ENCODE data around the gene TMEM125.

Gene TMEM125

DNA sequence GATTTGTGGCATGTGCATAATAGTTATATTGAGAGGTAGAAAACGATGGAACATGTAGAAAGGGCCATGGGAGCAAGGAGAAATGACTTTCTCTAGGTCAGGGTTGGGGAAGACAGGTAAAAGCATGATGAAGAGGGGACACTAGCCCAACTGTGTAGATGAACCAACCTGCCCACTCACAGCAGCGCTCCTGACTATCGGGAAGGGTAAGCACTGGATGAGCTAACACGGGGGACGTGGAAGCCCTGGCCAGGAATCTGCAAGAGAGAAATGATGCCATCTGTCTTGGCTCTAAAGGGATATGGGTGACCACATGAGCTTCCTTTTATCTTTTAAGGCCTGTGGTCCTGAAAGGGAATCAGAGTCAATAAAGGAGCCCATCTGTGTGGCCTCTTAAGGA is 36.2 kb upstream of the TMEM125 start:
- H3K27ac ChIP-seq (replicated peaks) = no peak overlapping the region
- no peaks in the 10 kb centered on the region for H3K27me3 ChIP-seq (ENCODE audit: insufficient read depth, poor library complexity, severe bottlenecking)
- no peak for DNase-seq (ENCODE audit: low read depth in 1 of 2, low spot score in 1 of 2)
- TF ChIP-seq SPI1 (IDR thresholded peaks at IDR 0.05; ENCODE audit: borderline replicate concordance, low read depth) = no peak
- no peak for TF ChIP-seq GABPA (IDR thresholded peaks at IDR 0.05; ENCODE audit: low read depth)
- TF ChIP-seq, protein P1, sequence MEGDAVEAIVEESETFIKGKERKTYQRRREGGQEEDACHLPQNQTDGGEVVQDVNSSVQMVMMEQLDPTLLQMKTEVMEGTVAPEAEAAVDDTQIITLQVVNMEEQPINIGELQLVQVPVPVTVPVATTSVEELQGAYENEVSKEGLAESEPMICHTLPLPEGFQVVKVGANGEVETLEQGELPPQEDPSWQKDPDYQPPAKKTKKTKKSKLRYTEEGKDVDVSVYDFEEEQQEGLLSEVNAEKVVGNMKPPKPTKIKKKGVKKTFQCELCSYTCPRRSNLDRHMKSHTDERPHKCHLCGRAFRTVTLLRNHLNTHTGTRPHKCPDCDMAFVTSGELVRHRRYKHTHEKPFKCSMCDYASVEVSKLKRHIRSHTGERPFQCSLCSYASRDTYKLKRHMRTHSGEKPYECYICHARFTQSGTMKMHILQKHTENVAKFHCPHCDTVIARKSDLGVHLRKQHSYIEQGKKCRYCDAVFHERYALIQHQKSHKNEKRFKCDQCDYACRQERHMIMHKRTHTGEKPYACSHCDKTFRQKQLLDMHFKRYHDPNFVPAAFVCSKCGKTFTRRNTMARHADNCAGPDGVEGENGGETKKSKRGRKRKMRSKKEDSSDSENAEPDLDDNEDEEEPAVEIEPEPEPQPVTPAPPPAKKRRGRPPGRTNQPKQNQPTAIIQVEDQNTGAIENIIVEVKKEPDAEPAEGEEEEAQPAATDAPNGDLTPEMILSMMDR (IDR thresholded peaks at IDR 0.05; ENCODE audit: insufficient read depth, low read length) = no peak
- no peak for TF ChIP-seq POLR2AphosphoS5 (IDR thresholded peaks at IDR 0.05; ENCODE audit: low read depth)
- TF ChIP-seq, protein P2, sequence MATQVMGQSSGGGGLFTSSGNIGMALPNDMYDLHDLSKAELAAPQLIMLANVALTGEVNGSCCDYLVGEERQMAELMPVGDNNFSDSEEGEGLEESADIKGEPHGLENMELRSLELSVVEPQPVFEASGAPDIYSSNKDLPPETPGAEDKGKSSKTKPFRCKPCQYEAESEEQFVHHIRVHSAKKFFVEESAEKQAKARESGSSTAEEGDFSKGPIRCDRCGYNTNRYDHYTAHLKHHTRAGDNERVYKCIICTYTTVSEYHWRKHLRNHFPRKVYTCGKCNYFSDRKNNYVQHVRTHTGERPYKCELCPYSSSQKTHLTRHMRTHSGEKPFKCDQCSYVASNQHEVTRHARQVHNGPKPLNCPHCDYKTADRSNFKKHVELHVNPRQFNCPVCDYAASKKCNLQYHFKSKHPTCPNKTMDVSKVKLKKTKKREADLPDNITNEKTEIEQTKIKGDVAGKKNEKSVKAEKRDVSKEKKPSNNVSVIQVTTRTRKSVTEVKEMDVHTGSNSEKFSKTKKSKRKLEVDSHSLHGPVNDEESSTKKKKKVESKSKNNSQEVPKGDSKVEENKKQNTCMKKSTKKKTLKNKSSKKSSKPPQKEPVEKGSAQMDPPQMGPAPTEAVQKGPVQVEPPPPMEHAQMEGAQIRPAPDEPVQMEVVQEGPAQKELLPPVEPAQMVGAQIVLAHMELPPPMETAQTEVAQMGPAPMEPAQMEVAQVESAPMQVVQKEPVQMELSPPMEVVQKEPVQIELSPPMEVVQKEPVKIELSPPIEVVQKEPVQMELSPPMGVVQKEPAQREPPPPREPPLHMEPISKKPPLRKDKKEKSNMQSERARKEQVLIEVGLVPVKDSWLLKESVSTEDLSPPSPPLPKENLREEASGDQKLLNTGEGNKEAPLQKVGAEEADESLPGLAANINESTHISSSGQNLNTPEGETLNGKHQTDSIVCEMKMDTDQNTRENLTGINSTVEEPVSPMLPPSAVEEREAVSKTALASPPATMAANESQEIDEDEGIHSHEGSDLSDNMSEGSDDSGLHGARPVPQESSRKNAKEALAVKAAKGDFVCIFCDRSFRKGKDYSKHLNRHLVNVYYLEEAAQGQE (IDR thresholded peaks at IDR 0.05; ENCODE audit: insufficient replicate concordance, low read depth) = no peak
- H3K4me3 ChIP-seq (replicated peaks; ENCODE audit: insufficient read depth, low read length) = no peak overlapping the region

DNA sequence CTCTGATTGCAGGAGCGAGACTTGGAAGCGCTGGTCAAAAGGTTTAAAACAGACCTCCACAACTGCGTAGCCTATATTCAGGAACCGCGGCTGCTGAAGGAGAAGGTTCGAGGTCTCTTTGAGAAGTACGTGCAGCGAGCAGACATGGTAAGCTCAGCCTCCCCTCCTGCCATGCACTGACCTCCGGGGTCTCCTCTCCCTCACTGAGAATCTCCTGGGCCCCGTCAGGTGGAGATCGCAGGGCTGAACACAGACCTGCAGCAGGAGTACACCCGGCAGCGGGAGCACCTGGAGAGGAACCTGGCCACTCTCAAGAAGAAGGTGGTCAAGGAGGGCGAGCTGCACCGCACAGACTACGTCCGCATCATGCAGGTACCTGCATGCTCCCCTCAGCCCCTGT is 35.5 kb upstream of the TMEM125 start:
- no peak for DNase-seq (ENCODE audit: low read depth in 1 of 2, low spot score in 1 of 2)
- no peak overlapping the region for H3K4me3 ChIP-seq (replicated peaks; ENCODE audit: insufficient read depth, low read length)
- H3K27me3 ChIP-seq (ENCODE audit: insufficient read depth, poor library complexity, severe bottlenecking) = no peaks in the 10 kb centered on the region
- no peak overlapping the region for H3K27ac ChIP-seq (replicated peaks)
- TF ChIP-seq POLR2AphosphoS5 (IDR thresholded peaks at IDR 0.05; ENCODE audit: low read depth) = no peak
- TF ChIP-seq GABPA (IDR thresholded peaks at IDR 0.05; ENCODE audit: low read depth) = no peak
- no peak for TF ChIP-seq SPI1 (IDR thresholded peaks at IDR 0.05; ENCODE audit: borderline replicate concordance, low read depth)
- TF ChIP-seq, protein P1 (IDR thresholded peaks at IDR 0.05; ENCODE audit: insufficient read depth, low read length) = no peak
- TF ChIP-seq, protein P2 (IDR thresholded peaks at IDR 0.05; ENCODE audit: insufficient replicate concordance, low read depth) = no peak

DNA sequence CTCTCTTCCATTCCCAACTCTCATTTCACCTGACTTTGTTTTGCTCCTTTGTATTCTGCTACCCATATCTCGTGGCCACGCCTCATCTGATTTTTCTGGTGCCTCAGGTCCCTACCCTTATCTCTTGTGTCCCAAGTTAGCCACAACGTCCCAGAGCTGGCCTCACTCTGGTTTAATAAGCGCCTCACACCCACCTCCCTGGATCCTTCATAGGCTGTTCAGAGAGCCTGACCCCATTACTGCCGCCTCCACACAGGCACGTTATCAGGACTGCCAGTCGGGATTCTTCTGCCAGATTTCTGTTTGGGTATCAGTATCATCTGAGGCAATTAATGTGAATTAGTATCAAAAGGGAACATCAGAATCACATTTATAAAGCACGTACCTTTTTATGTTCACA is 34.7 kb upstream of the TMEM125 start:
- Histone ChIP-seq H3K27me3 (ENCODE audit: insufficient read depth, poor library complexity, severe bottlenecking) (no peaks in the 10 kb centered on the region), H3K27ac (replicated peaks) (no peak overlapping the region), H3K4me3 (replicated peaks; ENCODE audit: insufficient read depth, low read length) (no peak overlapping the region)
- DNase-seq (ENCODE audit: low read depth in 1 of 2, low spot score in 1 of 2) = no peak
- TF ChIP-seq GABPA (IDR thresholded peaks at IDR 0.05; ENCODE audit: low read depth) (no peak), SPI1 (IDR thresholded peaks at IDR 0.05; ENCODE audit: borderline replicate concordance, low read depth) (no peak), POLR2AphosphoS5 (IDR thresholded peaks at IDR 0.05; ENCODE audit: low read depth) (no peak)

DNA sequence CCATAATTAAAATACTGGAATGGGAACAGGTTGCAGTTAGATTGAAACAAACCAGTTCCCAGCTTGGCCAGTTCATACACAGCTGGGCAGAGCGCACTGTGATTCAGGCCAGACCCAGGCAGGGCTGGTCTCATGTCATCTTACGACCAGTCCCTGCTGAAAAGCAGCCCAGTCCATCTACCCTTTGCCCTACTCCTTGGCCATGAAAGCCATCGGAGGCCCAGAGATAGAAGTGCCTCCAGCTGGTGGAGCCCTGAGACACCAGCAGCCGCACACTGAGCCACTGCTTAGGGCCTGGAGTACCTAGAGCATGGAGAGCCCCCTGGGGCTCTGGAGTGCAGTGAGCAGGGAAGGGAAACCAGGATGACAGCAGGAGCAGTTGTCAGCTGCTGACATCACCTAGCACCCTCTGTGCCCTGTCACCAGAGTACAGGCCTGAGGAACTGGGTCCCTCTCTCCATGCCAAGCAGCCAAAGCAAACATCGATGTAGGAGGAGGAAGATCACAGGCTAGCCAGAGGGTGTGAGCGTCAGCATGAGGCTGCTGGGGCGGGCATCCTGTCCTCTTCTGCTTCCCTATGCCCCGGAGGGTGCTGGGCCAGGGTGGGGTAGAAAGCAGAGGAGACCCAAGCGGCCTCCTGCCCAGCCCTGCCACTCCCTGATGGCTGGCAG is 34.2 kb upstream of the TMEM125 start:
- TF ChIP-seq, protein P2 (IDR thresholded peaks at IDR 0.05; ENCODE audit: insufficient replicate concordance, low read depth) = no peak
- TF ChIP-seq POLR2AphosphoS5 (IDR thresholded peaks at IDR 0.05; ENCODE audit: low read depth) (no peak), SPI1 (IDR thresholded peaks at IDR 0.05; ENCODE audit: borderline replicate concordance, low read depth) (no peak), GABPA (IDR thresholded peaks at IDR 0.05; ENCODE audit: low read depth) (no peak)
- TF ChIP-seq, protein P1 (IDR thresholded peaks at IDR 0.05; ENCODE audit: insufficient read depth, low read length) = no peak
- no peak overlapping the region for H3K27ac ChIP-seq (replicated peaks)
- H3K27me3 ChIP-seq (ENCODE audit: insufficient read depth, poor library complexity, severe bottlenecking) = no peaks in the 10 kb centered on the region
- H3K4me3 ChIP-seq (replicated peaks; ENCODE audit: insufficient read depth, low read length) = no peak overlapping the region
- DNase-seq (ENCODE audit: low read depth in 1 of 2, low spot score in 1 of 2) = no peak
